AG09309 (cell line): Measurements from ENCODE around the gene KCTD4.
"Not testable (repeated sequence)": the region's sequence is repeated elsewhere in the genome, so short reads cannot be mapped to it uniquely, and the experiment has no call there.

Source experiments
- DNase-seq: peaks from one replicate; pipeline ENCODE4 v3.0.0-alpha.2; 2010; ENCODE audit warnings: low read depth
- H3K4me3 ChIP-seq: 2 replicates; pipeline ENCODE4 v1.5.1; 2011; ENCODE audit warnings: mild to moderate bottlenecking, low read depth, low read length, moderate library complexity; ENCODE audit not compliant: control insufficient read depth
- CTCF ChIP-seq: IDR thresholded peaks from 2 replicates; pipeline ENCODE4 v1.5.1; 2011; ENCODE audit warnings: mild to moderate bottlenecking, low read depth, low read length, inconsistent platforms; ENCODE audit not compliant: insufficient read depth, control insufficient read depth; ENCODE audit errors: missing control alignments

The KCTD4 gene

DNA sequence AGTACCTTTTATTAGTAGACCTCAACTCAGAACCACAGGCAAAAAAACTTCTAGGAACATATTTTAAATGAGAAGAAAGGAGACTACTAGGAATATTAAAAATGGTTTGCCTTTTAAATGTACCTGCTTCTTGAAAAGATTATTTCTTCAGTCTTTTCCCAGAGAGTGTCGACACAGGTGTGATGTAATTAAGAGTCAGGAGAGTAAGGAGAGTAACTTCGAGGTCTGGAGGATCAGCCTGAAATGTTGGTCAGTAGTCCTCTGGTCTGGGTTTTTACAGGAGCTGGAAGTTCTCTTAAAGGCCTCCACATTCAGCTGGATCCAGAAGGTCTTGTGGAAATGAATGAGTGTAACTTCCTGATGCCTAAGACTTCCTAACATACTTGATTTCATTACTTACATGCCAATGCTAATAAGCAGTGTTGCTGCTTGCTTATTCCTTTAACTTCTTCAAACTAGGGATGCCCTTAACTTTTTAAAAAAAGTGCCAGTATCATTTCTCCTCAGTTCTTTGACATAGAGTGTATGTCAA, at the start of gene KCTD4:
KCTD4 (minus strand) TSS at position 345 of the 532 bp plus-strand sequence. CDS start 6,478 bp downstream, outside the sequence.
- no peak for TF ChIP-seq CTCF
- no peak for DNase-seq
- H3K4me3 ChIP-seq: no peak within 1 kb of the TSS

- DNase-seq: no peak
- H3K4me3 ChIP-seq: no peak overlapping the region
- no peak for TF ChIP-seq CTCF
These were observed 48.8 kb upstream of the KCTD4 start for GRCh38 chr13:45249662-45250061.

GRCh38 chr13:45244736-45245135, 43.9 kb upstream of the KCTD4 start:
- not testable (repeated sequence) for DNase-seq, H3K4me3 ChIP-seq

DNA sequence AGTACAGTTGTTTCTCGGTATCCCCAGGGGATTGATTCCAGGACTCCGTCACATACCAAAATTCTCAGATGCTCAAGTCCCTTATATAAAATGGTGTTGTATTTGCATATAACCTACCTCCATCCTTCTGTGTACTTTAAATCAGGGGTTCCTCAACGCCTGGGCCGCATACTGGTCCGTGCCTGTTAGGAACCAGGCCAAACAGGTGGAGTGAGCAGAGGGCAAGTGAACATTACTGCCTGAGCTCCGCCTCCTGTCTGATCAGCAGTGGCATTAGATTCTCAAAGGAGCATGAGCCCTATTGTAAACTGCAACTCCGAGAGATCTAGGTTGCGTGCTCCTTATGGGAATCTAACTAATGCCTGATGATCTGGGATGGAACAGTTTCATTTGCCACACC, 42.2 kb upstream of the KCTD4 start:
- H3K4me3 ChIP-seq: no peak overlapping the region
- DNase-seq: no peak

GRCh38 chr13:45242524-45242923, 41.7 kb upstream of the KCTD4 start:
- TF ChIP-seq CTCF: no peak

More for the DNA sequence above, 42.2 kb upstream of the KCTD4 start:
- no peak for TF ChIP-seq CTCF

GRCh38 chr13:45242070-45242469, 41.2 kb upstream of the KCTD4 start:
- H3K4me3 ChIP-seq: no peak overlapping the region
- TF ChIP-seq CTCF: no peak
- DNase-seq: no peak

More at GRCh38 chr13:45242524-45242923, 41.7 kb upstream of the KCTD4 start:
- H3K4me3 ChIP-seq: no peak overlapping the region
- DNase-seq: no peak

- no peak overlapping the region for H3K4me3 ChIP-seq
- no peak for DNase-seq
- TF ChIP-seq CTCF: no peak
These were observed 39.3 kb upstream of the KCTD4 start for GRCh38 chr13:45240143-45240542.
